ENCODE results near the gene NUAK1.

Gene NUAK1

DNA sequence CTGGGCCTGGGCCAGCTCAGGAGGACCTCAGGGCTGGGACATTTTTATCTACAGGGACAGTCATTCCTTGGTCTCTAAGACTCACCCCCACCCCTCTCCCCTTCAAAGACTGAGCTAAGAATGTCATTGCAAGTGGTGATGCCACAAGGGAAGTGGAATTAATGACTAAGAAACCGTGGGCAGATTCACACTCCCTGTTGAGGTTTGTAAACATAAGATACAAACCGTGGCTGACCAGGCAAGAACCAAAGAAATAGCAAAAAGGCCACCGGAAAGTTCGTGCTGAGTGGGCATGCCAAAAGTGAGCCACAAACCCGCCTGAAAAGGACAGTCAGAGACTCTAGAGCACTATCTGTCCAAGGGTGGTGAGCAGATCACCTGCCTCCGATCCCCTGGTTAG, 25.7 kb downstream of the NUAK1 start:
- H3K36me3 ChIP-seq (ENCODE audit: control insufficient read depth, insufficient read depth, low read length) = no peaks in the 10 kb centered on the region
- H3K27me3 ChIP-seq (ENCODE audit: control insufficient read depth, insufficient read depth, low read length) = no peaks in the 10 kb centered on the region
- no peaks in the 10 kb centered on the region for H3K9me3 ChIP-seq (ENCODE audit: control insufficient read depth, low read length)
- H3K4me3 ChIP-seq (ENCODE audit: low read length) = no peak overlapping the region
- H3K9ac ChIP-seq (ENCODE audit: low read length) = no peak overlapping the region
- peaks cover 26% of the 10 kb centered on the region for H3K4me1 ChIP-seq (ENCODE audit: control insufficient read depth, insufficient read depth, low read length)

DNA sequence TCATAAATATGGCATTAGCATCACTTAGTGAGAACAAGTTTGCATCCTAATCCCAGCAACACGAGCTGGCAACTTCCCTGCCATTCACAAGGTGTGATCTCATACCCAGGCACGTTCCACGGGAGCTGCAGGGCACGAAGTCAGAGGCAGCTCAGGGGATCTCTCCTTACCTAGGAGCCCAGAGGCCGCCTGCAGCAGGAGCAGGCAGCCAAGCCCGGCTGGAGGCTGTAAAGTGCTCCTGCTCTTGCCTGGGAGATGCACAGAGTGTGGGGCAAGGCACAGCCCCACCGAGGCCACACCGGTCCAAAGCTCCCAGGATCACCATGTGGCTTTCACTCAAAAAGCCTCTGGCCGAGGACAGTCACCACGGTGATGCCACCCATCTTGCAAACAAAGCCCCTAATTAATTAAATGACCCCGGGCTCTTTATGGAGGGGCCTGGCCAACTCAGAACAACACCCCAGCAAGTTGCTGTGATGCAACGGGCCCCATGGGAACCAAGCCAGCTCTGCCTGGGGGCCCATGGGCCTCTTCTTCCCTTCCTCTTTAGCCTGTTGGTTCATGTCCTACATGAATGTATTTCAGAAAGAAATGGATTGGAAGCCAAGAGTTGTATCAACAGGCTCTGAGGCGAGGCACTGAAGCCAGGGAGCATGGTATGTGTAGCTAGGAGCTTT, 26.5 kb downstream of the NUAK1 start:
- peaks cover 34% of the 10 kb centered on the region for H3K4me1 ChIP-seq (ENCODE audit: control insufficient read depth, insufficient read depth, low read length)
- no peak overlapping the region for H3K9ac ChIP-seq (ENCODE audit: low read length)
- H3K9me3 ChIP-seq (ENCODE audit: control insufficient read depth, low read length) = no peaks in the 10 kb centered on the region
- no peaks in the 10 kb centered on the region for H3K27me3 ChIP-seq (ENCODE audit: control insufficient read depth, insufficient read depth, low read length)
- H3K4me3 ChIP-seq (ENCODE audit: low read length) = no peak overlapping the region
- H3K36me3 ChIP-seq (ENCODE audit: control insufficient read depth, insufficient read depth, low read length) = no peaks in the 10 kb centered on the region

DNA sequence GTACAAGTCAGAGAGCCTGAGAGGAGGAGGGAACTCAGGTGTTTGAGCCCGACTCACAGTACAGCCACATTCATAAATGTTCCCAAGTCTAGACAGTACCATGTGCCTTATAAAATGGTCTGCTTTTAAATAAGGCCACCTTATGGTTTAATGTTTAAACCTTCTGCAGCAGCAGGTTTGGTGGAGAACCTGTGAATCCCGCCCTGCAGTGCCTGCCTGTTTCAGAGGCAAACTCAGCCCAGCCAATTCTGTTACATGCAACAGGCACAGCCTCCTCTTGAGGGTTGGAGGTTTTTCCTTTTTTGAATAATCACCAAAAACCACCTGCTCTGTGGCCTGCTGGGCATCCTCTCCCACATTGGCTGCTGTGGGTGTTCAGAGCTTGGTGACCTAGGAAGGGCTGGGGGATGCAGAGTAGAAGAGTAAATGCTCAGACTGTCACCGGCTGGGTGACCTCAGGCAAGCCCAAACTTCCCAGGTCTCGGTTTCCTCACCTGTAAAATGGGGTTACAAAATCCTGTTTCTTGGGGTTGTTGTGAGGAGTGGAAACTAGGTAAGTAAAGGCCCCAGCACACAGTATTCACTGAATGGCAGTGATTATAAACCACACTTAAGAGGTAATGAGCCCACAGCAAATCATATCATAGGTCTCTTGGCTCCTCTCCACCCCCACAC, 28.0 kb downstream of the NUAK1 start:
- Histone ChIP-seq H3K27me3 (ENCODE audit: control insufficient read depth, insufficient read depth, low read length) (no peaks in the 10 kb centered on the region), H3K4me1 (ENCODE audit: control insufficient read depth, insufficient read depth, low read length) (peaks cover 36% of the 10 kb centered on the region), H3K4me3 (ENCODE audit: low read length) (no peak overlapping the region), H3K9ac (ENCODE audit: low read length) (no peak overlapping the region), H3K36me3 (ENCODE audit: control insufficient read depth, insufficient read depth, low read length) (no peaks in the 10 kb centered on the region), H3K9me3 (ENCODE audit: control insufficient read depth, low read length) (no peaks in the 10 kb centered on the region)

DNA sequence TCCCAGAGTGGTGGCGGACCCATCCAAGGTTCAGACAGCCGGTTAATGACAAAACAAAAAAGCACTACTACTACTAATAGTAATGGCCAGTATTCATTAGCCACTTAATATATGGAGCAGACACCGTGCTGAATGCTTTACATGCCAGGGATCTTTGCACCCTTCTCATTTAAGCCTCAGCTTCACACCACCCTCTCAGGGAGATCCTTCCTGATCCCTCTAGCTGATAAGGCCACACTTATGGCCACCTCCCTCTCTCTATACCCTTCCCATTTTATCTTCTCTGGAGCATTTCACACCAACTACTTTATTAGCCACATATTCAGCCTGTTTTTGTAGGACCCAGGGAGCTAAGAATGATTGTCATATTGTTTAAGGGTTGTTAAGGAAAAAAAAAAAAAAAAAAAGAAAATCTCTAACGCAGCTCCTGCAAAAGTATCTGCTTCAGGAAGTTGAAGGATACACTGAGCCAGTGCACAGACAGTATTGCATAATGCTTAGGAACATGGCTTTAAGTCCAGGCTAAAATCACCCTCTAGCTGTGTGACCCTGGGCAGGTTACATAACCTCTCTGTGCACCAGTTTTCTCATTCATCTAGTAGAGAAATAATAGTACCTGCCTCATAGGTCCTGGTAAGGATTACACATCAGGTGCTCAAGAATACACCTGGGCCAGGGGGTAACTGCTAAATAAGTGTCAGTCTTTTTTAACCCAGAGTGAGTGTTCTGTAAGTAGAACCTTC, 29.4 kb downstream of the NUAK1 start:
- no peak overlapping the region for H3K4me3 ChIP-seq (ENCODE audit: low read length)
- H3K9me3 ChIP-seq (ENCODE audit: control insufficient read depth, low read length) = no peaks in the 10 kb centered on the region
- peaks cover 34% of the 10 kb centered on the region for H3K4me1 ChIP-seq (ENCODE audit: control insufficient read depth, insufficient read depth, low read length)
- H3K36me3 ChIP-seq (ENCODE audit: control insufficient read depth, insufficient read depth, low read length) = no peaks in the 10 kb centered on the region
- H3K27me3 ChIP-seq (ENCODE audit: control insufficient read depth, insufficient read depth, low read length) = no peaks in the 10 kb centered on the region
- no peak overlapping the region for H3K9ac ChIP-seq (ENCODE audit: low read length)

DNA sequence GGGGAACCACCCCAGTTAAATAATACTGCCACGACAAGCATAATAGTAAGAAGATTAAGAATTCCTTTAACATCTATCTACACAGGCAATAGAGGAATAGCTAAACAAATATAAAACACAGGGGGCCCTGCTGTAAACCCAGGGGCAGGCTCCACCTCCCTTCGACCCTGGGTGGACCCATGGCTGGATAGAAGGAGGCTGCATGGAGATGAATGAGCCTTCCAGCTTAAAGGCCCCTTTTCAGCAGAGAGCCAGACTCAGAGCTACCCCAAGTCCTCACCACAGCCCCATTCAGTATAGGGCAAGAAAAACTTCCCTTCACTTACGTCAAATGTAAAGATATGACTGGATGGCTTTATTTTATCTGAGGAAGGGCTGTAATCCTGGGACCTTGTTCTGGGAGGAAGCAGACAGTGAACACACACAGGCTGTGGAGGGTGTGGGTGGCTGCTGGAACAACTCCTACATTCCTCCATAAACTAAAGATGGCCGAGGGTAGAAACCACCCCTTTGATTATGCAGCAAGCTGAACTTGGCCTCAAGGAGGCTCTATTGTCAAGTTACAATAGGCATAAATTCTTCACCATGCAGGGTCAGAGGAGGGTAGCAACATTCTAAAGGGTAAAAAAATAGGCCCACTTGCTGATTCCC, 30.4 kb downstream of the NUAK1 start:
- Histone ChIP-seq H3K36me3 (ENCODE audit: control insufficient read depth, insufficient read depth, low read length) (no peaks in the 10 kb centered on the region), H3K4me1 (ENCODE audit: control insufficient read depth, insufficient read depth, low read length) (peaks cover 26% of the 10 kb centered on the region), H3K9me3 (ENCODE audit: control insufficient read depth, low read length) (no peaks in the 10 kb centered on the region), H3K27me3 (ENCODE audit: control insufficient read depth, insufficient read depth, low read length) (no peaks in the 10 kb centered on the region), H3K4me3 (ENCODE audit: low read length) (no peak overlapping the region), H3K9ac (ENCODE audit: low read length) (no peak overlapping the region)

DNA sequence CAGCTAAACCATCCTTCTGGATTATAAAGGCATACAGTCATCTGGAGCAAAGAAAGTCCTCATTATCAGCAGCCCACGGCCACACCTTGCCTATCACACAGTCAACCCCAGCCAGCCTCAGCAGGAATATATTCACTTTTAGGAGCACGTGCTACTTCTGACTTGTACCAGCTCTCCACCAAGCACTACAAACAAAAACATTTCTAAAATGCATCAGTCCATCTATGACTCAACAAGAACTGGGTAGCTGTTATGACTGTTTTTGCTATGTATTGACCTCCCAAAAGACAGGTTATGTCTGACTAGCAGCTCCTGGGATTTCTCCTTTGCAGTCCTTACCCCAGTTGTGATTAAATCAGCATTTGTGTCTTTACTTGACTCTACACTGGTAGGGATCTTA, 31.2 kb downstream of the NUAK1 start:
- H3K4me1 ChIP-seq (ENCODE audit: control insufficient read depth, insufficient read depth, low read length) = peaks cover 22% of the 10 kb centered on the region
- no peak overlapping the region for H3K4me3 ChIP-seq (ENCODE audit: low read length)
- no peaks in the 10 kb centered on the region for H3K27me3 ChIP-seq (ENCODE audit: control insufficient read depth, insufficient read depth, low read length)
- no peaks in the 10 kb centered on the region for H3K9me3 ChIP-seq (ENCODE audit: control insufficient read depth, low read length)
- no peaks in the 10 kb centered on the region for H3K36me3 ChIP-seq (ENCODE audit: control insufficient read depth, insufficient read depth, low read length)
- no peak overlapping the region for H3K9ac ChIP-seq (ENCODE audit: low read length)

DNA sequence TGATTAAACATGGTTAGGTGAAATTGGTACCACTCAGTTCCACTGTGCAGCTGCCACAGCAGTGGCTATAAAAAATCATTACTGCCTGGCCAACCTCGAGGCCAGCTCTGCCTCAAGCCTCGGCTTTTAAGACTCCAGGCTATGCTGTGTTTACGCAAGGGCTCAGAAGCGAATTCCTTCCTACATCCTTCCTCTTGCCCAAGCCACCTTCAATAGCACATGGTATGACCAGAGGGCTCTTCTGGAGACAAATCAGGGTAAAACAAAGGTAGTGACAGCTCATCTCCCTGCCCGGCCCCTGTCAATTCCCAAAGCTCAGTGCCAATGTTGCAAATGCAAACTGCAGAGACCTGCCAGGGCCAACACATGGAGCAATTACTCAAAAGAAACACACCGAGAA, 31.9 kb downstream of the NUAK1 start:
- H3K36me3 ChIP-seq (ENCODE audit: control insufficient read depth, insufficient read depth, low read length) = no peaks in the 10 kb centered on the region
- H3K9ac ChIP-seq (ENCODE audit: low read length) = no peak overlapping the region
- H3K4me3 ChIP-seq (ENCODE audit: low read length) = no peak overlapping the region
- no peaks in the 10 kb centered on the region for H3K27me3 ChIP-seq (ENCODE audit: control insufficient read depth, insufficient read depth, low read length)
- H3K9me3 ChIP-seq (ENCODE audit: control insufficient read depth, low read length) = no peaks in the 10 kb centered on the region
- peaks cover 20% of the 10 kb centered on the region for H3K4me1 ChIP-seq (ENCODE audit: control insufficient read depth, insufficient read depth, low read length)

DNA sequence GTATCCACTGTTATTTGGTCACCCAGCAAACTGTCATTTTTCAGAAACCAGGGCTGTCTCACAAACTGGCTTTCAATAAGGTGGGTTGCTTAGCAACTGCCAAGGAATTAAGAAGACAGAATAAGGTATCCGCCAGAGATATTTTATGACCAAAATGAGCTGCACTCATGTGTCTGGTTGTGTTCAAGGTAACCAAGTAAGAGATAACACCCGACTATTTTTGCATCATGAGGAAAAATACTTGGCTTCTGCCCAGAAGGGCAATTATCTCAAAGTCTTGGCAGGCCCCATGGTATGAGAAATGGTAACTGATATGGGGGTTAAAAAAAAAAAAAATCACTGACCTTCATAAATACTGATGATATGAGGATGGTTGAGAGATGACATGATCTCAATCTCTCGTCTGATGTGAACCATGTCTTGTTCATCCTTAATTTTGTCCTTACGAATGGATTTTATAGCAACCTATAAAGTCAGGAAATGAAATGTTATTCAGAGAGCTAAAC, 32.6 kb downstream of the NUAK1 start:
- Histone ChIP-seq H3K4me1 (ENCODE audit: control insufficient read depth, insufficient read depth, low read length) (peaks cover 20% of the 10 kb centered on the region), H3K9me3 (ENCODE audit: control insufficient read depth, low read length) (no peaks in the 10 kb centered on the region), H3K4me3 (ENCODE audit: low read length) (no peak overlapping the region), H3K36me3 (ENCODE audit: control insufficient read depth, insufficient read depth, low read length) (no peaks in the 10 kb centered on the region), H3K9ac (ENCODE audit: low read length) (no peak overlapping the region), H3K27me3 (ENCODE audit: control insufficient read depth, insufficient read depth, low read length) (no peaks in the 10 kb centered on the region)

DNA sequence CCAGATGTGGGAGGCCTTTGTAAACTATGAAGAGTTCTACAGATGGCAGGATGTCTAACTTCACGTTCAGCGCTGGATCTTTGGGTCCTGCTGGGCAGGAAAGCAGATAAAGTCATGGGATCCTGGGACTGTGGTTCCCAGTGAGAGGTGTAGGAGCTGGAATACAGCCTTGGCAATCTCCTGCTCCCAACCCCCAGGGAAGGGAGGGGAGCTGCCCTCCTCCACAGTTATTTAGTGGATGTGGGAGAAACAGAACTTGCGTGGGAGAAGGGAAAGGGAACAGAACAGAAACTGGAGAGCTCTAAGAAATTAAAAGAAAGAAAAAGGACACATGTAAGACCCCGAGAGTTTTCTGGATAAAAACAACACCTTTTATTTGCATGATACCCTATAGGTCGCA, 37.0 kb downstream of the NUAK1 start:
- no peak overlapping the region for H3K9ac ChIP-seq (ENCODE audit: low read length)
- H3K36me3 ChIP-seq (ENCODE audit: control insufficient read depth, insufficient read depth, low read length) = no peaks in the 10 kb centered on the region
- no peaks in the 10 kb centered on the region for H3K27me3 ChIP-seq (ENCODE audit: control insufficient read depth, insufficient read depth, low read length)
- no peak overlapping the region for H3K4me3 ChIP-seq (ENCODE audit: low read length)
- peaks cover 1% of the 10 kb centered on the region for H3K4me1 ChIP-seq (ENCODE audit: control insufficient read depth, insufficient read depth, low read length)
- no peaks in the 10 kb centered on the region for H3K9me3 ChIP-seq (ENCODE audit: control insufficient read depth, low read length)

DNA sequence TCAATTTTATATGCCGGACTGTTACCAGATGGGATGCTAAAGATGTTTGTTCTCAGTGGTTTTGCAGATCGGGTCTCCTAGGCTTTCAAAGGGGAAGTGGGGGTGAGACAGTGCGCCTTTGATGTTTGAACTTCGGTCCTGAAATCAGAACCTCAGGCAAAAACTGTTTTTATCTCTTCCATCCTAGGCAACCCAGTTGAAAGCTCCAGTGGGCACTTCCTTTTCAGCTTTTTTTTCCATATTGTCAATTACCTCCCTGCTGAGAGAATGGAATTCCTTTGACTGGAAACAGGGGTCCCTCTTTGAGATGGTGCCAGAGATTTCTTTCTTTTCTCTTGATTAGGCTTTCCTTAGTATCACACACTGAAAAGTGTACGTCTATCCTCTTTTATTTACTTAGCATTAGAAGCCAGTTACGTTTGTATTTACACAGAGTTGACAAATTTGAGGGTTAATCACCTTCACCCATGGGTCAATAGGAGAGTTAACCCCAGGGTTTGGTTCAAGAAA, 40.0 kb downstream of the NUAK1 start:
- Histone ChIP-seq H3K9me3 (ENCODE audit: control insufficient read depth, low read length) (no peaks in the 10 kb centered on the region), H3K4me3 (ENCODE audit: low read length) (no peak overlapping the region), H3K9ac (ENCODE audit: low read length) (no peak overlapping the region), H3K36me3 (ENCODE audit: control insufficient read depth, insufficient read depth, low read length) (no peaks in the 10 kb centered on the region), H3K4me1 (ENCODE audit: control insufficient read depth, insufficient read depth, low read length) (peaks cover 8% of the 10 kb centered on the region), H3K27me3 (ENCODE audit: control insufficient read depth, insufficient read depth, low read length) (no peaks in the 10 kb centered on the region)

DNA sequence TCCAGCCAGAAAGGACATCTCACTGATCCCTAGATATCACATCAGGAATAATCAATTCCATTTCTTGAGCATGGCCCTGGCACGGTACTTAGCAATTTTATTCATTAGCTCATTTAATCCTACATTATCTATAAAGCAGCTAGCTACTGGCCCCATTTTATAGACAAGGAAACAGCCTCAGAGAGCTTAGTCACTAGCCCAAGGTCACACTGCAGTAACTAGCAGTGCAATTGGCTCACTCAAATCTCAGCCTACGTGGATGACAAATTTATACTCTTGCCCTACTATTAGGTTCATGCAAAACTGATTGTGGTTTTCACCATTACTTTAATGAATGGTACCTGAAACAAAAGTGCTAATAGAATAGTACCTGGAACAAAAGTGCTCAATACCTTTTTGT, 41.7 kb downstream of the NUAK1 start:
- Histone ChIP-seq H3K27me3 (ENCODE audit: control insufficient read depth, insufficient read depth, low read length) (no peaks in the 10 kb centered on the region), H3K9ac (ENCODE audit: low read length) (no peak overlapping the region), H3K36me3 (ENCODE audit: control insufficient read depth, insufficient read depth, low read length) (no peaks in the 10 kb centered on the region), H3K9me3 (ENCODE audit: control insufficient read depth, low read length) (no peaks in the 10 kb centered on the region), H3K4me1 (ENCODE audit: control insufficient read depth, insufficient read depth, low read length) (peaks cover 8% of the 10 kb centered on the region), H3K4me3 (ENCODE audit: low read length) (no peak overlapping the region)

Data from mucosa of stomach (tissue), 1 donor.